ENCODE results near the gene CSDE1.

DNA sequence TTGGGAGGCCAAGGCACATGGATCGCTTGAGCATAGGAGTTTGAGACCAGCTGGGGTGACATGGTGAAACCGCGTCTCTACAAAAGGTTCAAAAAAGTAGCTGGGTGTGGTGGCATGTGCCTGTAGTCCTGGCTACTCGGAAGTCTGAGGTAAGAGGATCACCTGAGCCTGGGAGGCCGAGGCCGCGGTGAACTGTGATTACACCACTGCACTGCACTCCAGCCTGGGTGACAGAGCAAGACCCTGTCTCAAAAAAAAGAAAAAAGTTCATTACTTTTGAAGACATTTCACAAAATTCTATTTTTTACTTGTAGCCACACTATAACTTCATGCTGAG is 85.9 kb downstream of the CSDE1 start:
- no peak for TF ChIP-seq POLR2AphosphoS5 (IDR thresholded peaks at IDR 0.05; ENCODE audit: borderline replicate concordance, low read depth, low read length)
- TF ChIP-seq EZH2 (IDR thresholded peaks at IDR 0.05): no peak
- no peak for TF ChIP-seq FOXP2 (optimal IDR thresholded peaks at IDR 0.05; ENCODE audit: control extremely low read depth, extremely low read length, insufficient read depth)

Data from SK-N-MC (cell line).